ENCODE results near the gene TOR4A.
A peak's percentile ranks its signal among the peaks of the same experiment; 100 is the strongest.

Gene TOR4A

GRCh38 chr9:137301081-137301947 lies 23.8 kb downstream of the TOR4A start:
- no peak for TF ChIP-seq TAF1 (IDR thresholded peaks at IDR 0.05; ENCODE audit: borderline replicate concordance, insufficient read depth, low read length)
- no peak for TF ChIP-seq FOXP2 (optimal IDR thresholded peaks at IDR 0.05; ENCODE audit: borderline replicate concordance, extremely low read depth, extremely low read length, insufficient read depth)
- no peak for TF ChIP-seq POLR2AphosphoS5 (IDR thresholded peaks at IDR 0.05; ENCODE audit: low read depth, low read length)
- TF ChIP-seq, protein P1, sequence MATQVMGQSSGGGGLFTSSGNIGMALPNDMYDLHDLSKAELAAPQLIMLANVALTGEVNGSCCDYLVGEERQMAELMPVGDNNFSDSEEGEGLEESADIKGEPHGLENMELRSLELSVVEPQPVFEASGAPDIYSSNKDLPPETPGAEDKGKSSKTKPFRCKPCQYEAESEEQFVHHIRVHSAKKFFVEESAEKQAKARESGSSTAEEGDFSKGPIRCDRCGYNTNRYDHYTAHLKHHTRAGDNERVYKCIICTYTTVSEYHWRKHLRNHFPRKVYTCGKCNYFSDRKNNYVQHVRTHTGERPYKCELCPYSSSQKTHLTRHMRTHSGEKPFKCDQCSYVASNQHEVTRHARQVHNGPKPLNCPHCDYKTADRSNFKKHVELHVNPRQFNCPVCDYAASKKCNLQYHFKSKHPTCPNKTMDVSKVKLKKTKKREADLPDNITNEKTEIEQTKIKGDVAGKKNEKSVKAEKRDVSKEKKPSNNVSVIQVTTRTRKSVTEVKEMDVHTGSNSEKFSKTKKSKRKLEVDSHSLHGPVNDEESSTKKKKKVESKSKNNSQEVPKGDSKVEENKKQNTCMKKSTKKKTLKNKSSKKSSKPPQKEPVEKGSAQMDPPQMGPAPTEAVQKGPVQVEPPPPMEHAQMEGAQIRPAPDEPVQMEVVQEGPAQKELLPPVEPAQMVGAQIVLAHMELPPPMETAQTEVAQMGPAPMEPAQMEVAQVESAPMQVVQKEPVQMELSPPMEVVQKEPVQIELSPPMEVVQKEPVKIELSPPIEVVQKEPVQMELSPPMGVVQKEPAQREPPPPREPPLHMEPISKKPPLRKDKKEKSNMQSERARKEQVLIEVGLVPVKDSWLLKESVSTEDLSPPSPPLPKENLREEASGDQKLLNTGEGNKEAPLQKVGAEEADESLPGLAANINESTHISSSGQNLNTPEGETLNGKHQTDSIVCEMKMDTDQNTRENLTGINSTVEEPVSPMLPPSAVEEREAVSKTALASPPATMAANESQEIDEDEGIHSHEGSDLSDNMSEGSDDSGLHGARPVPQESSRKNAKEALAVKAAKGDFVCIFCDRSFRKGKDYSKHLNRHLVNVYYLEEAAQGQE (IDR thresholded peaks at IDR 0.05; ENCODE audit: insufficient read depth in 1 of 2, low read depth in 2 of 2, low read length in 2 of 2), result no peak
- no peak for TF ChIP-seq SIN3A (IDR thresholded peaks at IDR 0.05; ENCODE audit: borderline replicate concordance, insufficient read depth, low read length)

DNA sequence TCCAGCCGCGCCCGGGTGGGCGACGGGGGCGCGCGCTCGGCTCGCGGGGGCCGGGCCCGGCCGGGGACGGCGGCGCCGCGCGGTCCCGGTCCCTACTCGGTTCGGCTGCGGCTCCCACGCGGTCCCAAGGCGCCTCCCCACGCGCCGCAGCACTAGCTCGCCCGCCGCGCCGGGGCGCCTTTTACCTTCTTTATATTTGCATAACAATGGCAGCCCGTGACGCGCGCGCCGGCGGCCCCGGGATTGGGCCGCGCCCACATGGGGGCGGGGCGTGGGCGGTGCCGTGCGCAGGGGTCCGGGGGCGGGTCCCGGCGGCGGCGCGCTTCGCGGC lies 24.6 kb downstream of the TOR4A start, which contains the start of gene NRARP:
TSS of gene NRARP (minus strand) at position 154 of the 331 bp plus-strand sequence. CDS start 343 bp downstream, outside the sequence.
- TF ChIP-seq, protein P1 (IDR thresholded peaks at IDR 0.05; ENCODE audit: insufficient read depth in 1 of 2, low read depth in 2 of 2, low read length in 2 of 2), result no peak
- TF ChIP-seq SIN3A (IDR thresholded peaks at IDR 0.05; ENCODE audit: borderline replicate concordance, insufficient read depth, low read length) (0 out of 2 replicates have a peak, but pooled peaks have one; percentile 37), POLR2AphosphoS5 (IDR thresholded peaks at IDR 0.05; ENCODE audit: low read depth, low read length) (peak; percentile 95), FOXP2 (optimal IDR thresholded peaks at IDR 0.05; ENCODE audit: borderline replicate concordance, extremely low read depth, extremely low read length, insufficient read depth) (no peak), TAF1 (IDR thresholded peaks at IDR 0.05; ENCODE audit: borderline replicate concordance, insufficient read depth, low read length) (peak; percentile 81)

DNA sequence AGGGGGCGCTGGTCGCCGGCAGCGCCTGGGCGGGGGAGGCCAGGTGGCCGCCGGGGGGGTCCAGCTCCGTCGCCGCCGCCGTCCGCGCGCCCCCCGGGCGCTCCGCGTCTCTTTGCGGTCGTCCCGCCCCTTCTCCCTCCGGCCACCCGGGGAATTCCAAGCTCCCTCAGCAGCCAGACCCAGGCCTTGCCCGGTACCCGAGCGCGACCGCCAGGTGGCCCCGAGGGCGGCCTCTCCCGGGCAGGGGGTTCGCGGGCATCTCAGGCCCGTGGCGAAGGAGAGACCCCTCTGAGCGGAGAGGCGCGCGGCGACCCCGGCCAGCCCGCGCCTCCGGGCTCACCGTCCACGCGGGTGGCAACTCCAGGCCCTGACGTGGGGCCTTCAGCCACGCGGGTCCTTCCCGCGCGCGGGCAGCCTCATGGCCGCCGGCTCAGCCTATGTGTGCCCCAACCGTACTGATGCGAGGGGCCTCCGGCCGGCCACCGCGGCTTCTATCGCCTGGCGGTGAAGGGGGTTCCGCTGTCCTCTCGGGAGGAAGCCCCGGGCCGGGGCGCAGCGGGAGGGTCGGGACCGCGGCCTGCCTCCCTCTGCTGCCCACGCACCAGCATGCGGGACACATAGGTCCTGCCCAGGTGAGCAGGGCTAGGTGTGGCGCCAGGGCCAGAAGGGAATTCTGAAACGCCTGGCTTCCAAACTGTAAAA lies 25.1 kb downstream of the TOR4A start:
- TF ChIP-seq TAF1 (IDR thresholded peaks at IDR 0.05; ENCODE audit: borderline replicate concordance, insufficient read depth, low read length) (no peak), FOXP2 (optimal IDR thresholded peaks at IDR 0.05; ENCODE audit: borderline replicate concordance, extremely low read depth, extremely low read length, insufficient read depth) (no peak), SIN3A (IDR thresholded peaks at IDR 0.05; ENCODE audit: borderline replicate concordance, insufficient read depth, low read length) (no peak), POLR2AphosphoS5 (IDR thresholded peaks at IDR 0.05; ENCODE audit: low read depth, low read length) (no peak)
- TF ChIP-seq, protein P1 (IDR thresholded peaks at IDR 0.05; ENCODE audit: insufficient read depth in 1 of 2, low read depth in 2 of 2, low read length in 2 of 2), result no peak

DNA sequence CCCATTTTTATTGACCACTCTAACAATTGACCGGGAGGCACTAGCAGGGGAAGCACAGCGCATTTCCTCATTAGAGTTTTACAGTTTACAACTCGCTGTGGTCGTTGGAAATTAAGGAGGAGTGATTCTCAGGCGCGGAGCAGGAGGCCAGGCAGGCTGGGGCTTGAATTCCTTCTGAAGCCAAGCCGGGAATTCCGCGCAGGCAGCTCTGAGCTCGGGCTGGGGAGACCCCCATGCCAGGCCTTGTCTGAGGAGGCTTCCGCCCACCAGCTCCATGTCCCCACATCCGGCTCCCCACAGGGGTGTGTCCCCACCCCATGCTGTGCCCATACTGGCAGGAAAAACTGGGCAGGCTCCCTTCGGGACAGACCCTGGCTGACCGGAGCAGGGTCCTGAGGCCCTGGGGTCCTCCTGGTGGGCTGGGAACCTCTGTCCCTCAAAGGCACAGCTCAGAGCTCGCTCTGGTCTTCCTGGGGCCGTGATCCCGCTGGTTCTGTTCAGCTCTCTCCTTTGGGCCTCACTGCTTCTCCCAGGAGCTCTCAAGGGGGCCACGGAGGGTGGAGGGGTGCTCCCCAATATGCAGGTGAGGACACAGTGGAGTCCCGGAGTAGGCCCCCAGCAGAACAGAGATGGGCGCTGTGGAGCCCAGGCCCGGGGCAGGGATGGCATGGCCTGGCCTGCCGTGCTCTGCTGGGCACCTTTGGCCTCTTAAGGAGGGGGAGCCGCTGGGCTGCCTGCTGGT lies 25.8 kb downstream of the TOR4A start:
- TF ChIP-seq TAF1 (IDR thresholded peaks at IDR 0.05; ENCODE audit: borderline replicate concordance, insufficient read depth, low read length) (no peak), FOXP2 (optimal IDR thresholded peaks at IDR 0.05; ENCODE audit: borderline replicate concordance, extremely low read depth, extremely low read length, insufficient read depth) (no peak), SIN3A (IDR thresholded peaks at IDR 0.05; ENCODE audit: borderline replicate concordance, insufficient read depth, low read length) (no peak), POLR2AphosphoS5 (IDR thresholded peaks at IDR 0.05; ENCODE audit: low read depth, low read length) (no peak)
- TF ChIP-seq, protein P1 (IDR thresholded peaks at IDR 0.05; ENCODE audit: insufficient read depth in 1 of 2, low read depth in 2 of 2, low read length in 2 of 2), result no peak

Data from PFSK-1 (cell line).